HEK293 (cell line): ENCODE measurements around the gene BBS7.

ENCODE experiments used
- CTCF ChIA-PET: fragments of 350-600 bp; formaldehyde crosslinking; extraction: SDS; loops from one replicate; lab custom pipeline; 2021; ENCODE audit warnings: antibody characterized with exemption; lab: Yijun Ruan, JAX
- POLR2A ChIA-PET: fragments of 300-600 bp; formaldehyde crosslinking; extraction: SDS; loops from one replicate; lab custom pipeline; 2020; ENCODE audit warnings: antibody characterized with exemption, inconsistent platforms; lab: Yijun Ruan, JAX
- H3K27ac ChIP-seq: fragments of 200-500 bp; sonication (Bioruptor generic); 2 replicates; pipeline ENCODE4 v1.5.1; 2014; ENCODE audit warnings: low read depth, low read length, control low read depth, inconsistent platforms; ENCODE audit errors: extremely low read depth
- H3K36me3 ChIP-seq, 2 experiments: fragments of 200-500 bp in 1 of 2; sonication (Bioruptor generic) in 1 of 2; 1 replicate in 1 of 2; 2 replicates in 1 of 2; pipeline ENCODE4 v1.5.1; 2014 to 2017; ENCODE audit warnings: inconsistent platforms in 2 of 2, low read length in 2 of 2; ENCODE audit not compliant: control insufficient read depth in 2 of 2, insufficient read depth in 1 of 2
- H3K4me1 ChIP-seq: fragments of 200-500 bp; sonication (Bioruptor generic); 2 replicates; pipeline ENCODE4 v1.5.1; 2014; ENCODE audit warnings: mild to moderate bottlenecking, low read length, inconsistent platforms; ENCODE audit not compliant: control insufficient read depth, insufficient read depth
- H3K4me3 ChIP-seq: 2 replicates; pipeline ENCODE4 v1.5.1; 2011; ENCODE audit warnings: low read depth, mild to moderate bottlenecking, control low read depth, low read length, moderate library complexity
- H3K9me3 ChIP-seq: fragments of 200-500 bp; sonication (Bioruptor generic); 2 replicates; pipeline ENCODE4 v1.5.1; 2014; ENCODE audit warnings: low read depth, low read length, inconsistent platforms; ENCODE audit not compliant: control insufficient read depth, insufficient read depth
- FEZF1 ChIP-seq: fragments of 450-650 bp; formaldehyde crosslinking; IDR thresholded peaks from 2 replicates; pipeline ENCODE4 v1.5.1; 2016; ENCODE audit warnings: missing biosample characterization, missing genetic modification characterization
- HOXC10 ChIP-seq: sonication (generic); formaldehyde crosslinking; IDR thresholded peaks from 2 replicates; pipeline ENCODE4 v1.8.1; 2023; ENCODE audit warnings: mild to moderate bottlenecking, missing genetic modification reagents
- KLF7 ChIP-seq: fragments of 450-650 bp; formaldehyde crosslinking; IDR thresholded peaks from 2 replicates; pipeline ENCODE4 v1.5.1; 2016; ENCODE audit warnings: missing biosample characterization, missing genetic modification characterization, borderline replicate concordance
- KLF8 ChIP-seq: fragments of 450-650 bp; formaldehyde crosslinking; IDR thresholded peaks from 2 replicates; pipeline ENCODE4 v1.5.1; 2016; ENCODE audit warnings: missing biosample characterization, missing genetic modification characterization
- OSR2 ChIP-seq: fragments of 450-650 bp; formaldehyde crosslinking; IDR thresholded peaks from 2 replicates; pipeline ENCODE4 v1.5.1; 2016; ENCODE audit warnings: missing biosample characterization, missing genetic modification characterization
- PRDM1 ChIP-seq: fragments of 450-650 bp; formaldehyde crosslinking; IDR thresholded peaks from 2 replicates; pipeline ENCODE4; 2016; ENCODE audit warnings: missing biosample characterization, missing genetic modification characterization
- WT1 ChIP-seq: fragments of 450-650 bp; formaldehyde crosslinking; IDR thresholded peaks from 2 replicates; pipeline ENCODE4 v1.5.1; 2016; ENCODE audit warnings: missing biosample characterization, missing genetic modification characterization
- ZBTB1 ChIP-seq: fragments of 450-650 bp; formaldehyde crosslinking; IDR thresholded peaks from 2 replicates; pipeline ENCODE4 v1.5.1; 2016; ENCODE audit warnings: missing biosample characterization, missing genetic modification characterization
- ZBTB48 ChIP-seq: fragments of 450-650 bp; formaldehyde crosslinking; IDR thresholded peaks from 2 replicates; pipeline ENCODE4 v1.5.1; 2016; ENCODE audit warnings: missing biosample characterization, missing genetic modification characterization
- ZNF292 ChIP-seq: fragments of 450-650 bp; formaldehyde crosslinking; IDR thresholded peaks from 2 replicates; pipeline ENCODE4 v1.5.1; 2016; ENCODE audit warnings: low read depth, missing biosample characterization, missing genetic modification characterization, borderline replicate concordance
- ZNF521 ChIP-seq: fragments of 450-650 bp; formaldehyde crosslinking; IDR thresholded peaks from 2 replicates; pipeline ENCODE4 v1.5.1; 2017; ENCODE audit warnings: missing biosample characterization, mild to moderate bottlenecking, missing genetic modification characterization
- ZNF596 ChIP-seq: fragments of 450-650 bp; IDR thresholded peaks from 2 replicates; pipeline ENCODE4 v1.5.0; 2018; ENCODE audit warnings: missing biosample characterization, mild to moderate bottlenecking, missing genetic modification characterization, moderate library complexity
- ZNF660 ChIP-seq: fragments of 450-650 bp; IDR thresholded peaks from 2 replicates; pipeline ENCODE4 v1.5.1; 2018; ENCODE audit warnings: missing biosample characterization, mild to moderate bottlenecking, missing genetic modification characterization
- ZNF707 ChIP-seq: fragments of 450-650 bp; formaldehyde crosslinking; IDR thresholded peaks from 2 replicates; pipeline ENCODE4 v1.5.1; 2016; ENCODE audit warnings: missing biosample characterization, missing genetic modification characterization
- TF ChIP-seq, protein P1 (sequence below): fragments of 450-650 bp; formaldehyde crosslinking; conservative IDR thresholded peaks from 2 replicates; pipeline ENCODE4 v1.5.1; 2016; ENCODE audit warnings: low read depth, missing biosample characterization, missing genetic modification characterization
- TF ChIP-seq, protein P2 (sequence below): fragments of 450-650 bp; formaldehyde crosslinking; IDR thresholded peaks from 2 replicates; pipeline ENCODE4 v1.5.1; 2016; ENCODE audit warnings: missing biosample characterization, missing genetic modification characterization, low read depth
- TF ChIP-seq, protein P3 (sequence below): fragments of 450-650 bp; formaldehyde crosslinking; IDR thresholded peaks from 2 replicates; pipeline ENCODE4 v1.5.1; 2016; ENCODE audit warnings: missing biosample characterization, missing genetic modification characterization

Gene BBS7

DNA sequence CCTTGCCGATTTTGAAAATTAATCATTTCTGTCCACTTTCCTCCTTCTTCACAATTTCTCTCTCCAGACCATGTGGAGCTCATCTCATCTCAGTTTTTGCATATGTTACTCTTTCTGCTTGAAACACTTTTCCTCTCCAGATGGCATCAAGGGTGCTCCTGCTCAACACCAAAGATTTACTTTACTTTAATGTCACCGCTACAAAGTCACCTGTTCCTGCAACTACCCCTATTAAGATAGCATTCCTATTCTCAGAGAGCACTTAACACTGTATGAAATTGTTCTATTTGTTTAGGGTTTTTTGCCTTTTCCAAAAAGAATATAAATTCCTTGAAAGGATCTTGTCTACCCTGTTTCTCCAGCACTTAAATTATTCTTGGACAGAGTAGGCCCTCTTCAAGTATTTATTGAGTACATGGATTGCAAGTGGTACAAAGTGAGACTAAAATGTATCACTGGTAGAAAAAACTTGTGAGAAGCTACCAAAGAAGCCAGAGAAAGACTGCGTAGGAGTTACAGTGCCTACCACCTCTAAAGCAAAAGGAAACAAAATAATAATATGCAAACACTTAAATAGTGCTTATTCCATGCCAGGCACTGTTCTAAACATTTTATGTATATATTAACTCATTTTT lies 70.3 kb downstream of the BBS7 start:
- H3K4me1 ChIP-seq: no peaks in the 10 kb centered on the region
- TF ChIP-seq ZNF292 (tag by site-specific recombination) (no peak), ZNF596 (tag by site-specific recombination) (no peak)
- ChIA-PET CTCF (no interaction called here), POLR2A (no interaction called here)
- no peaks in the 10 kb centered on the region for H3K9me3 ChIP-seq
- H3K36me3 ChIP-seq: peaks cover 12 to 29% of the 10 kb centered on the region in 2 experiments
- H3K4me3 ChIP-seq: no peak overlapping the region
- no peak overlapping the region for H3K27ac ChIP-seq

DNA sequence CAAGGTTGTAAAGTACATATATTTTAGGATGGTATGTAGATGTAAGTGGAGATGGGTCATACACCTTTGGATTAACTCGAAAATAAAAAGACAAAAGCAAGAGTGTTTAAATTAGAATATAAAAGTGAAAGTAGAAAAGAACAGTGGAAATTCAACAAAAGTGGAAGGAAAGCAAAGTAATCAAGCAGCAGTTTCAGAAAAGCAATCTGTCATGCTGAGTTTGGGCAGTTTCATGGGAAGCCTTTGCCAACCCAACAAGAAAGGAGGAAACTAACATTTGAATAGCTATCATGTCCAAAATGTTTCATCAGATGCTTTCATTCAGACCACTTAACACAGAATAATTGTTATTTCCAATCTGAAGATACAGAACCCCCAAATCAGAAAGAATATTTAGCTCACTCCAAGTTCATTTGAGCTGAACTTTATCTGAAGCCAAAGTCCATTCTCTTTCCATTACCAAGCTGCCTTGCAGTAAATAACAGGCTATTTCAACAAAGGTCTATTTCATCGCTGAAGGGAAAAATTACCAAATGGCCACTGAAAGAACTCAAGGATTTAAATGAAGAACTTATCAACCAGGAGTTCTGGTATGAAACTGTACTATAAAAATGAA lies 71.0 kb downstream of the BBS7 start:
- H3K4me3 ChIP-seq: no peak overlapping the region
- POLR2A ChIA-PET: no interaction called here
- CTCF ChIA-PET: no interaction called here
- H3K4me1 ChIP-seq: no peaks in the 10 kb centered on the region
- TF ChIP-seq PRDM1 (tag by site-specific recombination) (peak; percentile 82), FEZF1 (tag by site-specific recombination) (no peak)
- no peak overlapping the region for H3K27ac ChIP-seq
- H3K36me3 ChIP-seq: peaks cover 10 to 23% of the 10 kb centered on the region in 2 experiments
- no peaks in the 10 kb centered on the region for H3K9me3 ChIP-seq

DNA sequence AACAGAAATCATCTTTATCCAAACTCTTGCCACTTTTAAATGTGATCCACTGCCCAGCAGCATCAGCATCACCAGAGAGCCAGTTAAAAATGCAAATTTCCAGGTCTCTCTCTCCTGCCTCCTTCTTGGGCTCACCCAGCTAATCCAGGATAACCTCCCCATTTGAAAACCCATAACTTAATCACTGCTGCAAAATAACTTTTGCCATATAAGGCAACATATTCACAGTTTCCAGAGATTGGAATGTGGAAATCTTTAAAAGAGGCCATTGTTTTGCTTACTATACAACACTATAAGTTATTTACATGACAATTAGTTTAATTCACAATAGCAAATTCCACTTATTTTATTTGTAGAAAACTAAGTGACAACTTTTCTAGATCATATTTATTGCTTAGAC lies 74.0 kb downstream of the BBS7 start:
- no peaks in the 10 kb centered on the region for H3K4me1 ChIP-seq
- H3K9me3 ChIP-seq: no peaks in the 10 kb centered on the region
- no peak overlapping the region for H3K27ac ChIP-seq
- CTCF ChIA-PET: no interaction called here
- no peak overlapping the region for H3K4me3 ChIP-seq
- POLR2A ChIA-PET: no interaction called here
- TF ChIP-seq KLF8 (tag by site-specific recombination): no peak
- TF ChIP-seq KLF7 (tag by site-specific recombination): no peak
- TF ChIP-seq WT1: no peak
- TF ChIP-seq, protein P1, sequence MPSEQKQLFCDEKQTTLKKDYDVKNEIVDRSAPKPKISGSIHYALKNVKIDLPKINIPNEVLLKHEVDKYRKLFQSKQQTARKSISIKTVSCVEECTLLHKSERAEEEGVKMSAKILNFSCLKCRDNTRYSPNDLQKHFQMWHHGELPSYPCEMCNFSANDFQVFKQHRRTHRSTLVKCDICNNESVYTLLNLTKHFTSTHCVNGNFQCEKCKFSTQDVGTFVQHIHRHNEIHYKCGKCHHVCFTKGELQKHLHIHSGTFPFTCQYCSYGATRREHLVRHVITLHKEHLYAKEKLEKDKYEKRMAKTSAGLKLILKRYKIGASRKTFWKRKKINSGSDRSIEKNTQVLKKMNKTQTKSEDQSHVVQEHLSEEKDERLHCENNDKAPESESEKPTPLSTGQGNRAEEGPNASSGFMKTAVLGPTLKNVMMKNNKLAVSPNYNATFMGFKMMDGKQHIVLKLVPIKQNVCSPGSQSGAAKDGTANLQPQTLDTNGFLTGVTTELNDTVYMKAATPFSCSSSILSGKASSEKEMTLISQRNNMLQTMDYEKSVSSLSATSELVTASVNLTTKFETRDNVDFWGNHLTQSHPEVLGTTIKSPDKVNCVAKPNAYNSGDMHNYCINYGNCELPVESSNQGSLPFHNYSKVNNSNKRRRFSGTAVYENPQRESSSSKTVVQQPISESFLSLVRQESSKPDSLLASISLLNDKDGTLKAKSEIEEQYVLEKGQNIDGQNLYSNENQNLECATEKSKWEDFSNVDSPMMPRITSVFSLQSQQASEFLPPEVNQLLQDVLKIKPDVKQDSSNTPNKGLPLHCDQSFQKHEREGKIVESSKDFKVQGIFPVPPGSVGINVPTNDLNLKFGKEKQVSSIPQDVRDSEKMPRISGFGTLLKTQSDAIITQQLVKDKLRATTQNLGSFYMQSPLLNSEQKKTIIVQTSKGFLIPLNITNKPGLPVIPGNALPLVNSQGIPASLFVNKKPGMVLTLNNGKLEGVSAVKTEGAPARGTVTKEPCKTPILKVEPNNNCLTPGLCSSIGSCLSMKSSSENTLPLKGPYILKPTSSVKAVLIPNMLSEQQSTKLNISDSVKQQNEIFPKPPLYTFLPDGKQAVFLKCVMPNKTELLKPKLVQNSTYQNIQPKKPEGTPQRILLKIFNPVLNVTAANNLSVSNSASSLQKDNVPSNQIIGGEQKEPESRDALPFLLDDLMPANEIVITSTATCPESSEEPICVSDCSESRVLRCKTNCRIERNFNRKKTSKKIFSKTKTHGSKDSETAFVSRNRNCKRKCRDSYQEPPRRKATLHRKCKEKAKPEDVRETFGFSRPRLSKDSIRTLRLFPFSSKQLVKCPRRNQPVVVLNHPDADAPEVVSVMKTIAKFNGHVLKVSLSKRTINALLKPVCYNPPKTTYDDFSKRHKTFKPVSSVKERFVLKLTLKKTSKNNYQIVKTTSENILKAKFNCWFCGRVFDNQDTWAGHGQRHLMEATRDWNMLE (tag by site-specific recombination): no peak
- TF ChIP-seq ZNF660 (tag by site-specific recombination): no peak
- no peak for TF ChIP-seq OSR2
- TF ChIP-seq, protein P2, sequence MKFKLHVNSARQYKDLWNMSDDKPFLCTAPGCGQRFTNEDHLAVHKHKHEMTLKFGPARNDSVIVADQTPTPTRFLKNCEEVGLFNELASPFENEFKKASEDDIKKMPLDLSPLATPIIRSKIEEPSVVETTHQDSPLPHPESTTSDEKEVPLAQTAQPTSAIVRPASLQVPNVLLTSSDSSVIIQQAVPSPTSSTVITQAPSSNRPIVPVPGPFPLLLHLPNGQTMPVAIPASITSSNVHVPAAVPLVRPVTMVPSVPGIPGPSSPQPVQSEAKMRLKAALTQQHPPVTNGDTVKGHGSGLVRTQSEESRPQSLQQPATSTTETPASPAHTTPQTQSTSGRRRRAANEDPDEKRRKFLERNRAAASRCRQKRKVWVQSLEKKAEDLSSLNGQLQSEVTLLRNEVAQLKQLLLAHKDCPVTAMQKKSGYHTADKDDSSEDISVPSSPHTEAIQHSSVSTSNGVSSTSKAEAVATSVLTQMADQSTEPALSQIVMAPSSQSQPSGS (tag by site-specific recombination): no peak
- TF ChIP-seq ZBTB1: no peak
- no peak for TF ChIP-seq ZBTB48
- TF ChIP-seq ZNF521 (tag by site-specific recombination): no peak
- no peak for TF ChIP-seq ZNF707 (tag by site-specific recombination)
- no peak for TF ChIP-seq HOXC10 (CRISPR knock-in tag)
- TF ChIP-seq, protein P3, sequence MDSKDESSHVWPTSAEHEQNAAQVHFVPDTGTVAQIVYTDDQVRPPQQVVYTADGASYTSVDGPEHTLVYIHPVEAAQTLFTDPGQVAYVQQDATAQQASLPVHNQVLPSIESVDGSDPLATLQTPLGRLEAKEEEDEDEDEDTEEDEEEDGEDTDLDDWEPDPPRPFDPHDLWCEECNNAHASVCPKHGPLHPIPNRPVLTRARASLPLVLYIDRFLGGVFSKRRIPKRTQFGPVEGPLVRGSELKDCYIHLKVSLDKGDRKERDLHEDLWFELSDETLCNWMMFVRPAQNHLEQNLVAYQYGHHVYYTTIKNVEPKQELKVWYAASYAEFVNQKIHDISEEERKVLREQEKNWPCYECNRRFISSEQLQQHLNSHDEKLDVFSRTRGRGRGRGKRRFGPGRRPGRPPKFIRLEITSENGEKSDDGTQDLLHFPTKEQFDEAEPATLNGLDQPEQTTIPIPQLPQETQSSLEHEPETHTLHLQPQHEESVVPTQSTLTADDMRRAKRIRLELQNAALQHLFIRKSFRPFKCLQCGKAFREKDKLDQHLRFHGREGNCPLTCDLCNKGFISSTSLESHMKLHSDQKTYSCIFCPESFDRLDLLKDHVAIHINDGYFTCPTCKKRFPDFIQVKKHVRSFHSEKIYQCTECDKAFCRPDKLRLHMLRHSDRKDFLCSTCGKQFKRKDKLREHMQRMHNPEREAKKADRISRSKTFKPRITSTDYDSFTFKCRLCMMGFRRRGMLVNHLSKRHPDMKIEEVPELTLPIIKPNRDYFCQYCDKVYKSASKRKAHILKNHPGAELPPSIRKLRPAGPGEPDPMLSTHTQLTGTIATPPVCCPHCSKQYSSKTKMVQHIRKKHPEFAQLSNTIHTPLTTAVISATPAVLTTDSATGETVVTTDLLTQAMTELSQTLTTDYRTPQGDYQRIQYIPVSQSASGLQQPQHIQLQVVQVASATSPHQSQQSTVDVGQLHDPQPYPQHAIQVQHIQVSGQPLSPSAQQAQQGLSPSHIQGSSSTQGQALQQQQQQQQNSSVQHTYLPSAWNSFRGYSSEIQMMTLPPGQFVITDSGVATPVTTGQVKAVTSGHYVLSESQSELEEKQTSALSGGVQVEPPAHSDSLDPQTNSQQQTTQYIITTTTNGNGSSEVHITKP: no peak
- TF ChIP-seq, all 188 proteins: peak for 0
- H3K36me3 ChIP-seq: no peaks in the 10 kb centered on the region
